Endodermal cell (in vitro differentiated cells): ENCODE data around the gene PDE6B. TPM values are rescaled to one million over a fixed set of nuclear protein-coding genes. Genes with fewer than 3 reads are reported as not detected.

ENCODE experiments used
- DNase-seq: peaks from one replicate; pipeline ENCODE4 v3.0.0-alpha.2; 2017
- H3K27ac ChIP-seq: 2 replicates; pipeline ENCODE4 v1.5.1; 2013; ENCODE audit warnings: mild to moderate bottlenecking, low read depth, low read length, moderate library complexity
- H3K27me3 ChIP-seq: 2 replicates; pipeline ENCODE4 v1.6.1; 2013; ENCODE audit warnings: mild to moderate bottlenecking, low read length, moderate library complexity; ENCODE audit not compliant: insufficient read depth, control insufficient read depth, poor library complexity, severe bottlenecking
- H3K36me3 ChIP-seq: 2 replicates; pipeline ENCODE4 v1.7.0; 2013; ENCODE audit warnings: mild to moderate bottlenecking, low read length, moderate library complexity; ENCODE audit not compliant: control insufficient read depth, insufficient read depth
- H3K4me1 ChIP-seq: one replicate; pipeline ENCODE4 v1.7.0; 2013; ENCODE audit warnings: low read length; ENCODE audit not compliant: control insufficient read depth, insufficient read depth
- H3K4me3 ChIP-seq: 2 replicates; pipeline ENCODE4 v1.5.1; 2013; ENCODE audit warnings: mild to moderate bottlenecking, low read length, moderate library complexity
- H3K9ac ChIP-seq: 2 replicates; pipeline ENCODE4 v1.6.1; 2013; ENCODE audit warnings: mild to moderate bottlenecking, low read length, moderate library complexity; ENCODE audit not compliant: poor library complexity, severe bottlenecking; ENCODE audit errors: extremely low read depth
- H3K9me3 ChIP-seq: 2 replicates; pipeline ENCODE4 v1.6.1; 2013; ENCODE audit warnings: mild to moderate bottlenecking, low read length, moderate library complexity; ENCODE audit not compliant: control insufficient read depth
- H3K27ac Mint-ChIP-seq: 2 replicates; pipeline ENCODE4 v1.8.0; 2020; ENCODE audit warnings: mixed read lengths
- H3K27me3 Mint-ChIP-seq: 2 replicates; pipeline ENCODE4 v1.8.0; 2021; ENCODE audit warnings: mild to moderate bottlenecking, mixed read lengths; ENCODE audit not compliant: insufficient read depth
- H3K36me3 Mint-ChIP-seq: 2 replicates; pipeline ENCODE4 v1.8.0; 2020; ENCODE audit warnings: low read depth, mixed read lengths
- H3K4me1 Mint-ChIP-seq: 2 replicates; pipeline ENCODE4 v1.8.0; 2020; ENCODE audit warnings: mixed read lengths
- H3K4me3 Mint-ChIP-seq: 2 replicates; pipeline ENCODE4 v1.8.0; 2020; ENCODE audit warnings: mild to moderate bottlenecking, moderate library complexity, mixed read lengths
- H3K9me3 Mint-ChIP-seq: 2 replicates; pipeline ENCODE4 v1.8.0; 2020; ENCODE audit warnings: mild to moderate bottlenecking, mixed read lengths
- WGBS, 2 experiments: methylation state at CpG; one replicate each; pipeline versions ENCODE4 v1.1.5 to v1.1.7; 2013; ENCODE audit warnings: missing lambda C conversion rate in 2 of 2, mixed read lengths in 1 of 2; ENCODE audit not compliant: insufficient coverage in 1 of 2, insufficient read length in 1 of 2; 5-methylcytosine and 5-hydroxymethylcytosine counted together
- total RNA-seq, 2 donors: library from RNA; stranded (reverse); fragmentation: NEBNext Ultra II Directional in 1 of 2; extraction: Animal tissue kit (Norgen Biotek cat#: 25700) in 1 of 2; gene quantifications; 2 replicates in 1 of 2; 3 replicates in 1 of 2; pipeline ENCODE4 v1.2.1, GENCODE V29; 2021
- TF ChIP-seq, protein P1 (sequence below): fragments of 200-600 bp; sonication (generic); conservative IDR thresholded peaks from 2 replicates; pipeline ENCODE4 v1.5.0; 2021; ENCODE audit warnings: antibody characterized with exemption, mild to moderate bottlenecking

Gene PDE6B
- total RNA-seq, 2 donors from 2014 or later: 12.4 to 14.6 TPM

DNA sequence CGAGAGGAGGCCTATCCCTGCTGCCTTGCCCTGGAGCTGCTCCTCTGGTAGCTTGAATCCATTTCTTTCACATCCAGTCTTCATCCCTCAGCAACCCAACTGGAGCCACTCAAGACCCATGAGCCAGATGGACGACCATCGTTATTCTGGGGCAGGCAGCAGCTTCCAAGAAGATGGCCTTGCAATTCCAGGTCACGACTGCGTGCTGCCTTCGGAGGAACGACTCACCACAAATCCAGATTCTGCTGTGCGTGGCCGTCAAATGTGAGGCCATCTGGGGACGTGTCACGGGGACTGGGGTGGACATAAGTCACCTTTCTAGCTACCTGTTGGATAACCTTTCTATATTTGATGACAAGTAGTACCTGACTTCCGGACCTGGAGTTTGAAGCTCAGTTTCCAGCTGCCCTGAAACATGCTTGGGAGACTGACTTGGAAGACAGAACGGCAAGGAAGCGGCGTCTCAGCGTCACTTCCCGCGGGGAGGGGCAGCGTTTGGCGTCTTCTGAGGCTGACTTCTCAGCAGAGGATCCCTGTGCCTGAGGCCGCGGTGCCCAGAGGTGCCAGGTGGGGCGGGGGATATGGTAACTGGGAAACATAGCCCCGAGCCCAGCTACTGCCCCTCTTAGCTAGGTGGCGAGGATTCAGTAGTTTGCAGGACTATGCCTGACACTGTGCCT lies 37.6 kb upstream of the PDE6B start:
- H3K4me1 ChIP-seq: no peaks in the 10 kb centered on the region
- H3K36me3 ChIP-seq: no peaks in the 10 kb centered on the region
- no peaks in the 10 kb centered on the region for H3K27me3 ChIP-seq
- H3K9me3 ChIP-seq: peaks cover 6% of the 10 kb centered on the region
- no peak overlapping the region for H3K27ac ChIP-seq
- Mint-ChIP-seq H3K27me3 (peaks cover 27% of the 10 kb centered on the region), H3K36me3 (no peaks in the 10 kb centered on the region), H3K9me3 (peaks cover 12% of the 10 kb centered on the region), H3K4me1 (no peaks in the 10 kb centered on the region), H3K4me3 (no peak overlapping the region), H3K27ac (no peak overlapping the region)
- 91 to 92% methylated on average over 23 to 25 of the region's 25 CpGs for WGBS, 2 experiments
- no peak overlapping the region for H3K4me3 ChIP-seq
- TF ChIP-seq, protein P1, sequence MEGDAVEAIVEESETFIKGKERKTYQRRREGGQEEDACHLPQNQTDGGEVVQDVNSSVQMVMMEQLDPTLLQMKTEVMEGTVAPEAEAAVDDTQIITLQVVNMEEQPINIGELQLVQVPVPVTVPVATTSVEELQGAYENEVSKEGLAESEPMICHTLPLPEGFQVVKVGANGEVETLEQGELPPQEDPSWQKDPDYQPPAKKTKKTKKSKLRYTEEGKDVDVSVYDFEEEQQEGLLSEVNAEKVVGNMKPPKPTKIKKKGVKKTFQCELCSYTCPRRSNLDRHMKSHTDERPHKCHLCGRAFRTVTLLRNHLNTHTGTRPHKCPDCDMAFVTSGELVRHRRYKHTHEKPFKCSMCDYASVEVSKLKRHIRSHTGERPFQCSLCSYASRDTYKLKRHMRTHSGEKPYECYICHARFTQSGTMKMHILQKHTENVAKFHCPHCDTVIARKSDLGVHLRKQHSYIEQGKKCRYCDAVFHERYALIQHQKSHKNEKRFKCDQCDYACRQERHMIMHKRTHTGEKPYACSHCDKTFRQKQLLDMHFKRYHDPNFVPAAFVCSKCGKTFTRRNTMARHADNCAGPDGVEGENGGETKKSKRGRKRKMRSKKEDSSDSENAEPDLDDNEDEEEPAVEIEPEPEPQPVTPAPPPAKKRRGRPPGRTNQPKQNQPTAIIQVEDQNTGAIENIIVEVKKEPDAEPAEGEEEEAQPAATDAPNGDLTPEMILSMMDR: no peak
- no peak for DNase-seq
- H3K9ac ChIP-seq: no peak overlapping the region

DNA sequence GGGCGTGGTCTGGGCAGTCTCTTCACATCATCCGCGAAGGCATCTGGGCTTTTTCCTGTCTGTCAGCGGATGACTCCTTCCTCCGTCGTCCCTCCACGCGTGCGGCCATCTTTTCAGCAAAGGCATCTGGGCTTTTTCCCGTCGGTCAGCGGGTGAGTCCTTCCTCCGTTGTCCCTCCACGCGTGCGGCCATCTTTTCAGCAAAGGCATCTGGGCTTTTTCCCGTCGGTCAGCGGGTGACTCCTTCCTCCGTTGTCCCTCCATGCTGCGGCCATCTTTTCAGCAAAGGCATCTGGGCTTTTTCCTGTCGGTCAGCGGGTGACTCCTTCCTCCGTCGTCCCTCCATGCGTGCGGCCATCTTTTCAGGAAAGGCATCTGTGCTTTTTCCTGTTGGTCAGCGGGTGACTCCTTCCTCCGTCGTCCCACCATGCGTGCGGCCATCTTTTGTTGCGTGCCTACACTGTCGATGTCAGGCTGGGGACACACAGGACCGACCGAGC lies 37.0 kb upstream of the PDE6B start:
- DNase-seq: no peak
- Mint-ChIP-seq H3K4me1 (no peaks in the 10 kb centered on the region), H3K27me3 (peaks cover 29% of the 10 kb centered on the region), H3K9me3 (peaks cover 13% of the 10 kb centered on the region), H3K4me3 (no peak overlapping the region), H3K36me3 (no peaks in the 10 kb centered on the region), H3K27ac (no peak overlapping the region)
- Histone ChIP-seq H3K4me1 (no peaks in the 10 kb centered on the region), H3K4me3 (no peak overlapping the region), H3K27ac (no peak overlapping the region), H3K36me3 (no peaks in the 10 kb centered on the region), H3K27me3 (no peaks in the 10 kb centered on the region), H3K9ac (no peak overlapping the region), H3K9me3 (peaks cover 6% of the 10 kb centered on the region)
- WGBS, 2 experiments: 93% methylated on average over 36 of the region's 36 CpGs
- TF ChIP-seq, protein P1: no peak

DNA sequence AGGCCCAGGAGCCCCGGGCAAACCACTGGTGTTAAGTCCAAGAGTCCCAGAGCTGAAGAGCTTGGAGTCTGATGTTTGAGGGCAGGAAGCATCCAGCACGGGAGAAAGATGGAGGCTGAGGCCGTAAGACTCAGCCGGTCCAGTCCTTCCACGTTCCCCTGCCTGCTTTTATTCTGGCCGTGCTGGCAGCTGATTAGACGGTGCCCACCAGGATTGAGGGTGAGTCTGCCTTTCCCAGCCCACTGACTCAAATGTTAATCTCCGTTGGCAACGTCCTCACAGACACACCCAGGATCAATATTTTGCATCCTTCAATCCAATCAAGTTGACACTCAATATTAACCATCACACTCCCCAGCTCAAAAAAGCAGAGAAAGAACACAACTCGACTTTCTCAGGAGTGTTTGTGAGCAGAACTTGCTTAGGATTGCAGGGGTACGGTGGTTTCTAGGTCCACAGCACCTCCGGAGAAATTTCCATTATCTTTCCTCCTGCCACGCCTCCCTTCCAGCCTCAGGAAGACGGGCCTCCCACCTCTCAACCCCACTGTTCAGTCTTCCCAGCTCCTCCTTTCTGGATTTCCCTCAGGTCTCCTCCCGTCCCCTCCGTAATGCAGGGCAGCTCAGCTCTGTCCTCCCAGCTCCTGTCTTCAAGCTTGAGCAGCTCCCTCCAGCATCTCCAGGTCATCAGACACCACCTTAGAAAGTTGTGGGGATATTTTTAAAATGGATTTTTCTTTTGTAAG lies 36.0 kb upstream of the PDE6B start:
- H3K9me3 Mint-ChIP-seq: peaks cover 11% of the 10 kb centered on the region
- WGBS, 2 experiments: 88 to 93% methylated on average over 12 to 16 of the region's 16 CpGs

More for the DNA sequence above, 36.0 kb upstream of the PDE6B start:
- TF ChIP-seq, protein P1: no peak
- Mint-ChIP-seq H3K27ac (no peak overlapping the region), H3K4me1 (no peaks in the 10 kb centered on the region), H3K4me3 (no peak overlapping the region), H3K27me3 (peaks cover 27% of the 10 kb centered on the region), H3K36me3 (no peaks in the 10 kb centered on the region)
- no peaks in the 10 kb centered on the region for H3K9me3 ChIP-seq
- no peaks in the 10 kb centered on the region for H3K36me3 ChIP-seq
- DNase-seq: no peak
- no peak overlapping the region for H3K9ac ChIP-seq
- no peaks in the 10 kb centered on the region for H3K27me3 ChIP-seq
- no peak overlapping the region for H3K4me3 ChIP-seq
- no peak overlapping the region for H3K27ac ChIP-seq
- no peaks in the 10 kb centered on the region for H3K4me1 ChIP-seq
